Liver (tissue), 9 donors: Measurements from ENCODE around the gene CCND1. TPM values are rescaled to one million over a fixed set of nuclear protein-coding genes. Genes with fewer than 3 reads are reported as not detected.
A peak's percentile ranks its signal among the peaks of the same experiment; 100 is the strongest.

ENCODE experiments used
- DNase-seq: peaks from one replicate; pipeline ENCODE4 v3.0.0-alpha.2; 2017; ENCODE audit warnings: low spot score
- H3K27ac ChIP-seq, 2 donors: one replicate each; pipeline ENCODE4 v1.7.0; 2013; ENCODE audit warnings: inconsistent platforms in 2 of 2, low read length in 2 of 2, control low read depth in 1 of 2, low read depth in 1 of 2, mild to moderate bottlenecking in 1 of 2
- H3K27me3 ChIP-seq, 4 donors: one replicate each; pipeline versions ENCODE4 v1.6.1 to v1.7.0; 2013; ENCODE audit warnings: low read length in 3 of 4, inconsistent platforms in 1 of 4, mild to moderate bottlenecking in 1 of 4, moderate library complexity in 1 of 4; ENCODE audit not compliant: control insufficient read depth in 4 of 4, insufficient read depth in 4 of 4
- H3K36me3 ChIP-seq, 4 donors: one replicate each; pipeline versions ENCODE4 v1.6.1 to v1.7.0; 2013; ENCODE audit warnings: low read length in 3 of 4, mild to moderate bottlenecking in 3 of 4, low read depth in 1 of 4, moderate library complexity in 1 of 4; ENCODE audit not compliant: control insufficient read depth in 4 of 4, insufficient read depth in 3 of 4
- H3K4me1 ChIP-seq, 4 donors: one replicate each; pipeline versions ENCODE4 v1.6.1 to v1.7.0; 2013; ENCODE audit warnings: low read length in 3 of 4, mild to moderate bottlenecking in 3 of 4, moderate library complexity in 1 of 4; ENCODE audit not compliant: control insufficient read depth in 4 of 4, insufficient read depth in 4 of 4
- H3K4me3 ChIP-seq, 3 donors: one replicate each; pipeline versions ENCODE4 v1.6.1 to v1.7.0; 2013; ENCODE audit warnings: low read length in 3 of 3, control low read depth in 1 of 3, low read depth in 1 of 3, mild to moderate bottlenecking in 1 of 3
- H3K9ac ChIP-seq, 2 donors: one replicate each; pipeline ENCODE4 v1.7.0; 2013; ENCODE audit warnings: low read length in 2 of 2, mild to moderate bottlenecking in 2 of 2, moderate library complexity in 2 of 2, control low read depth in 1 of 2, low read depth in 1 of 2
- H3K9me3 ChIP-seq, 4 donors: one replicate each; pipeline versions ENCODE4 v1.6.1 to v1.7.0; 2013; ENCODE audit warnings: low read length in 3 of 4; ENCODE audit not compliant: control insufficient read depth in 4 of 4
- ATF3 ChIP-seq: IDR thresholded peaks from 2 replicates; pipeline ENCODE4 v1.6.1; 2016; ENCODE audit warnings: antibody characterized with exemption
- CTCF ChIP-seq: fragments of 150-350 bp; IDR thresholded peaks from 2 replicates; pipeline ENCODE4 v1.5.1; 2017; ENCODE audit warnings: improper control_type of control experiment, low read depth, low read length; ENCODE audit not compliant: missing input control
- EGR1 ChIP-seq, 2 donors: IDR thresholded peaks; 2 replicates each; pipeline ENCODE4 v1.6.1; 2016 to 2018; ENCODE audit warnings: antibody characterized with exemption in 2 of 2, low read depth in 2 of 2
- FOXA2 ChIP-seq: IDR thresholded peaks from 2 replicates; pipeline ENCODE4 v1.6.1; 2016; ENCODE audit warnings: antibody characterized with exemption
- GABPA ChIP-seq, 2 donors: IDR thresholded peaks in 1 of 2; conservative IDR thresholded peaks in 1 of 2; 2 replicates each; pipeline ENCODE4 v1.6.1; 2016; ENCODE audit warnings: antibody characterized with exemption in 2 of 2, mild to moderate bottlenecking in 1 of 2, moderate library complexity in 1 of 2
- HNF4A ChIP-seq, 2 donors: conservative IDR thresholded peaks; 2 replicates each; pipeline ENCODE4 v1.6.1; 2016; ENCODE audit warnings: antibody characterized with exemption in 2 of 2, mild to moderate bottlenecking in 2 of 2
- JUND ChIP-seq, 2 donors: IDR thresholded peaks; 2 replicates each; pipeline ENCODE4 v1.6.1; 2016; ENCODE audit warnings: antibody characterized with exemption in 2 of 2
- MAX ChIP-seq: IDR thresholded peaks from 2 replicates; pipeline ENCODE4 v1.6.1; 2016; ENCODE audit warnings: antibody characterized with exemption
- NR2F2 ChIP-seq: IDR thresholded peaks from 2 replicates; pipeline ENCODE4 v1.6.1; 2016; ENCODE audit warnings: antibody characterized with exemption
- RAD21 ChIP-seq, 2 donors: IDR thresholded peaks; 2 replicates each; pipeline ENCODE4 v1.6.1; 2016; ENCODE audit warnings: antibody characterized with exemption in 2 of 2, mild to moderate bottlenecking in 2 of 2
- REST ChIP-seq: IDR thresholded peaks from 2 replicates; pipeline ENCODE4 v1.6.1; 2016; ENCODE audit warnings: antibody characterized with exemption, mild to moderate bottlenecking
- RXRA ChIP-seq, 2 donors: IDR thresholded peaks; 2 replicates each; pipeline ENCODE4 v1.6.1; 2017 to 2018; ENCODE audit warnings: antibody characterized with exemption in 2 of 2, mild to moderate bottlenecking in 1 of 2
- TAF1 ChIP-seq: conservative IDR thresholded peaks from 2 replicates; pipeline ENCODE4 v1.6.1; 2016; ENCODE audit warnings: antibody characterized with exemption, mild to moderate bottlenecking
- YY1 ChIP-seq: IDR thresholded peaks from 2 replicates; pipeline ENCODE4 v1.6.1; 2016; ENCODE audit warnings: antibody characterized with exemption, mild to moderate bottlenecking
- ZBTB33 ChIP-seq: IDR thresholded peaks from 2 replicates; pipeline ENCODE4 v1.6.1; 2016; ENCODE audit warnings: antibody characterized with exemption
- whole genome bisulfite sequencing: extraction: QIAGEN DNeasy Blood & Tissue Kit; methylation state at CpG from one replicate; pipeline ENCODE4 v1.1.7; 2013; 5-methylcytosine and 5-hydroxymethylcytosine counted together
- polyA plus RNA-seq, 2 donors: library from polyadenylated mRNA; stranded (reverse) in 1 of 2; unstranded in 1 of 2; fragments of 200-250 nt in 1 of 2; fragments of >200 nt in 1 of 2; fragmentation: Nextera tagmentation in 1 of 2; extraction: Ambion mirVana in 1 of 2; gene quantifications; one replicate each; pipeline versions ENCODE4 v1.2.1 to v1.2.3, GENCODE V29; 2013 to 2015
- total RNA-seq, 2 donors: library from RNA; depleted of rRNA; stranded (reverse); fragments of >200 nt; gene quantifications; one replicate each; pipeline ENCODE4 v1.2.3, GENCODE V29; 2014
- donor health status: healthy.
- donor health status: healthy.
- donor health status: healthy.
- donor health status: healthy.
- donor health status: healthy.

Gene CCND1
- total and polyA plus RNA-seq, 4 donors = 28.9 to 100 (median 53.3) TPM

- DNase-seq = no peak
- H3K27me3 ChIP-seq = no peaks in the 10 kb centered on the region
- 48% methylated on average over 7 of the region's 7 CpGs for WGBS
- H3K36me3 ChIP-seq = no peaks in the 10 kb centered on the region
- no peak overlapping the region for H3K9ac ChIP-seq
- TF ChIP-seq FOXA2 (peak; percentile 25), YY1 (peak; percentile 65), RXRA (IDR thresholded peaks at IDR 0.05) (peak; percentile 43 to 86), RAD21 (IDR thresholded peaks at IDR 0.05) (peak; percentile 49 to 54), MAX (peak; percentile 61), REST (no peak), HNF4A (conservative IDR thresholded peaks at IDR 0.05) (peak; percentile 54 to 75), ATF3 (no peak), EGR1 (IDR thresholded peaks at IDR 0.05; ENCODE audit: low read depth in 2 of 2) (no peak), NR2F2 (no peak)
- no peak overlapping the region for H3K27ac ChIP-seq
- no peak overlapping the region for H3K4me3 ChIP-seq
- H3K9me3 ChIP-seq = no peaks in the 10 kb centered on the region
- H3K4me1 ChIP-seq = peaks cover 17 to 47% (median 35%) of the 10 kb centered on the region in 4 donors
Measured at GRCh38 chr11:69634590-69634989, 6.4 kb upstream of the CCND1 start.

- no peak overlapping the region for H3K9ac ChIP-seq
- H3K27me3 ChIP-seq = no peaks in the 10 kb centered on the region
- WGBS = 87% methylated on average over 6 of the region's 6 CpGs
- no peak overlapping the region for H3K4me3 ChIP-seq
- H3K4me1 ChIP-seq = peaks cover 17 to 51% (median 41%) of the 10 kb centered on the region in 4 donors
- no peak for DNase-seq
- peak overlapping the region in 1 of 2 donors; percentile 29 for H3K27ac ChIP-seq
- H3K9me3 ChIP-seq = no peaks in the 10 kb centered on the region
- no peaks in the 10 kb centered on the region for H3K36me3 ChIP-seq
- TF ChIP-seq CTCF (no peak), ZBTB33 (no peak), JUND (IDR thresholded peaks at IDR 0.05) (no peak), REST (no peak), GABPA (IDR thresholded peaks at IDR 0.05 in 1 of 2, conservative IDR thresholded peaks at IDR 0.05 in 1 of 2) (no peak), YY1 (no peak), TAF1 (no peak), RXRA (IDR thresholded peaks at IDR 0.05) (no peak), NR2F2 (no peak)
Measured at GRCh38 chr11:69635195-69635594, 5.8 kb upstream of the CCND1 start.
